GM12878 (cell line): ENCODE results near the gene MAMDC4. TPM values are rescaled to one million over a fixed set of nuclear protein-coding genes. Genes with fewer than 3 reads are reported as not detected.

Experiments
- HSF1 ChIP-seq: fragments of 150-350 bp; IDR thresholded peaks from 2 replicates; pipeline ENCODE4 v1.6.1; 2014; ENCODE audit warnings: mild to moderate bottlenecking, low read depth, low read length
- ZBTB11 ChIP-seq: fragments of 450-650 bp; formaldehyde crosslinking; IDR thresholded peaks from 2 replicates; pipeline ENCODE4 v1.5.0; 2022; ENCODE audit warnings: mild to moderate bottlenecking, missing genetic modification characterization
- ZNF592 ChIP-seq: fragments of 450-650 bp; IDR thresholded peaks from 2 replicates; pipeline ENCODE4 v1.6.1; 2017; ENCODE audit warnings: mild to moderate bottlenecking, moderate library complexity
- polyA plus RNA-seq, 11 experiments: library from polyadenylated mRNA; depleted of rRNA in 4 of 11; unstranded in 6 of 11; stranded (reverse) in 5 of 11; fragments of >200 nt; fragmentation: Nextera tagmentation in 4 of 11; fragmentation: Illumina TruSeq in 1 of 11; extraction: Ambion mirVana in 4 of 11; extraction: Trizol in 1 of 11; gene quantifications; 1 replicate in 1 of 11; 2 replicates in 10 of 11; pipeline versions ENCODE4 v1.2.1 to v1.2.3, GENCODE V29; 2011 to 2016; ENCODE audit warnings: inconsistent platforms in 2 of 11, missing spikeins in 2 of 11, low read depth in 1 of 11
- total RNA-seq, 4 experiments: library from RNA; depleted of rRNA in 3 of 4; stranded (reverse); fragments of >200 nt in 3 of 4; fragmentation: Illumina TruSeq in 1 of 4; extraction: Trizol in 1 of 4; gene quantifications; 2 replicates each; pipeline versions ENCODE4 v1.2.1 to v1.2.3, GENCODE V29; 2013 to 2021

Gene MAMDC4
- total and polyA plus RNA-seq, 10 of the 15 experiments (the other 5 are each of a cell fraction or from before 2014, with no cell fraction given): 0.22 to 5.7 (median 2.4) TPM; not detected in 1

- TF ChIP-seq ZNF592 (no peak), HSF1 (no peak), ZBTB11 (no peak)
Measured at GRCh38 chr9:136906266-136906665, 54.1 kb downstream of the MAMDC4 start (continued).
